ENCODE results near the gene PTPRN2. TPM values are rescaled to one million over a fixed set of nuclear protein-coding genes. Genes with fewer than 3 reads are reported as not detected.

Gene PTPRN2
- total and polyA plus RNA-seq, 7 donors, result 3.2 to 7.1 (median 5.5) TPM

- no peak overlapping the region for H3K27ac ChIP-seq
- no peaks in the 10 kb centered on the region for H3K27me3 ChIP-seq
- intact Hi-C loops (cut with DNase I), result no loop called here
- no peaks in the 10 kb centered on the region for H3K4me1 ChIP-seq
- no peak for DNase-seq
- TF ChIP-seq CTCF (IDR thresholded peaks at IDR 0.05) (no peak), POLR2A (IDR thresholded peaks at IDR 0.05) (no peak), EP300 (IDR thresholded peaks at IDR 0.05) (no peak), POLR2AphosphoS5 (IDR thresholded peaks at IDR 0.05) (no peak)
- H3K9me3 ChIP-seq, result no peaks in the 10 kb centered on the region
- H3K36me3 ChIP-seq, result no peaks in the 10 kb centered on the region
- 88 to 92% methylated on average over 25 of the region's 25 CpGs for WGBS, 2 donors
- H3K4me3 ChIP-seq, result no peak overlapping the region
Observed at GRCh38 chr7:157745721-157746709, 841.6 kb downstream of the PTPRN2 start.

- Histone ChIP-seq H3K4me3 (no peak overlapping the region), H3K9me3 (no peaks in the 10 kb centered on the region), H3K27ac (no peak overlapping the region), H3K4me1 (no peaks in the 10 kb centered on the region), H3K27me3 (no peaks in the 10 kb centered on the region), H3K36me3 (no peaks in the 10 kb centered on the region)
- intact Hi-C loops (cut with DNase I), result no loop called here
- 78 to 82% methylated on average over 24 of the region's 24 CpGs for WGBS, 2 donors
- TF ChIP-seq POLR2AphosphoS5 (IDR thresholded peaks at IDR 0.05), result no peak
- no peak for TF ChIP-seq CTCF (IDR thresholded peaks at IDR 0.05)
- TF ChIP-seq POLR2A (IDR thresholded peaks at IDR 0.05), result no peak
- no peak for TF ChIP-seq EP300 (IDR thresholded peaks at IDR 0.05)
- DNase-seq, result no peak
Observed at GRCh38 chr7:157744786-157745601, 842.6 kb downstream of the PTPRN2 start.

- no peak for TF ChIP-seq POLR2A (IDR thresholded peaks at IDR 0.05)
- no peak for TF ChIP-seq CTCF (IDR thresholded peaks at IDR 0.05)
- TF ChIP-seq POLR2AphosphoS5 (IDR thresholded peaks at IDR 0.05), result no peak
- no peak for TF ChIP-seq EP300 (IDR thresholded peaks at IDR 0.05)
- H3K4me1 ChIP-seq, result no peaks in the 10 kb centered on the region
- H3K4me3 ChIP-seq, result no peak overlapping the region
- intact Hi-C loops (cut with DNase I), result no loop called here
- no peak for DNase-seq
- H3K27me3 ChIP-seq, result no peaks in the 10 kb centered on the region
- no peak overlapping the region for H3K27ac ChIP-seq
- H3K36me3 ChIP-seq, result no peaks in the 10 kb centered on the region
- no peaks in the 10 kb centered on the region for H3K9me3 ChIP-seq
- 94 to 95% methylated on average over 29 of the region's 29 CpGs for WGBS, 2 donors
Observed at GRCh38 chr7:157743781-157744525, 843.7 kb downstream of the PTPRN2 start.

- intact Hi-C loops (cut with DNase I), result no loop called here
- WGBS, 2 donors, result 88 to 90% methylated on average over 24 of the region's 24 CpGs
- H3K36me3 ChIP-seq, result no peaks in the 10 kb centered on the region
- H3K4me3 ChIP-seq, result no peak overlapping the region
- no peaks in the 10 kb centered on the region for H3K4me1 ChIP-seq
- H3K27ac ChIP-seq, result no peak overlapping the region
- DNase-seq, result no peak
- no peaks in the 10 kb centered on the region for H3K9me3 ChIP-seq
- no peak for TF ChIP-seq EP300 (IDR thresholded peaks at IDR 0.05)
- TF ChIP-seq CTCF (IDR thresholded peaks at IDR 0.05), result no peak
- no peak for TF ChIP-seq POLR2AphosphoS5 (IDR thresholded peaks at IDR 0.05)
- TF ChIP-seq POLR2A (IDR thresholded peaks at IDR 0.05), result no peak
- H3K27me3 ChIP-seq, result peaks cover 0 to 7% (median 4%) of the 10 kb centered on the region in 3 donors
Observed at GRCh38 chr7:157740251-157740798, 847.3 kb downstream of the PTPRN2 start.

All from sigmoid colon (tissue), 7 donors.